GM18507 (cell line): ENCODE data around the gene COX10.

Experiments
- DNase-seq: peaks from one replicate; pipeline ENCODE4 v3.0.0; 2011; ENCODE audit warnings: low read depth; ENCODE audit not compliant: insufficient read length; ENCODE audit errors: extremely low spot score
- FAIRE-seq: peaks from 2 replicates; lab custom pipeline; 2011; peaks lifted over from hg19 to GRCh38; lab: Jason Lieb, UNC

Gene COX10

GRCh38 chr17:14116263-14117024 is 47.1 kb downstream of the COX10 start:
- no peak for DNase-seq
- FAIRE-seq: no peak

- FAIRE-seq (peak; percentile 61), DNase-seq (no peak)
These were observed 49.6 kb downstream of the COX10 start for GRCh38 chr17:14118951-14119350.

- FAIRE-seq (no peak), DNase-seq (no peak)
These were observed 50.2 kb downstream of the COX10 start for GRCh38 chr17:14119546-14119945.

GRCh38 chr17:14121952-14122351 is 52.6 kb downstream of the COX10 start:
- DNase-seq: no peak
- FAIRE-seq: no peak

GRCh38 chr17:14123619-14124278 is 54.4 kb downstream of the COX10 start:
- DNase-seq: no peak
- no peak for FAIRE-seq

- DNase-seq (no peak), FAIRE-seq (no peak)
These were observed 55.5 kb downstream of the COX10 start for GRCh38 chr17:14124854-14125253.

- FAIRE-seq (no peak), DNase-seq (no peak)
These were observed 56.3 kb downstream of the COX10 start for GRCh38 chr17:14125518-14126137.

GRCh38 chr17:14133104-14133503 is 63.8 kb downstream of the COX10 start:
- FAIRE-seq: no peak
- no peak for DNase-seq

GRCh38 chr17:14134456-14134855 is 65.2 kb downstream of the COX10 start:
- FAIRE-seq: no peak
- no peak for DNase-seq

- peak; percentile 39 for FAIRE-seq
- no peak for DNase-seq
These were observed 66.7 kb downstream of the COX10 start for GRCh38 chr17:14135906-14136590.

GRCh38 chr17:14138649-14139048 is 69.3 kb downstream of the COX10 start:
- DNase-seq (no peak), FAIRE-seq (peak; percentile 21)

GRCh38 chr17:14143688-14144087 is 74.4 kb downstream of the COX10 start:
- FAIRE-seq (no peak), DNase-seq (no peak)

- DNase-seq: no peak
These were observed 75.2 kb downstream of the COX10 start for GRCh38 chr17:14144508-14144907.

GRCh38 chr17:14149751-14150150 is 80.4 kb downstream of the COX10 start:
- no peak for FAIRE-seq
- no peak for DNase-seq

More at GRCh38 chr17:14144508-14144907, 75.2 kb downstream of the COX10 start:
- no peak for FAIRE-seq

- FAIRE-seq: no peak
These were observed 81.3 kb downstream of the COX10 start for GRCh38 chr17:14150619-14151018.

GRCh38 chr17:14152721-14153120 is 83.4 kb downstream of the COX10 start:
- FAIRE-seq (no peak), DNase-seq (no peak)

More at GRCh38 chr17:14150619-14151018, 81.3 kb downstream of the COX10 start:
- DNase-seq: no peak

- no peak for DNase-seq
- no peak for FAIRE-seq
These were observed 84.1 kb downstream of the COX10 start for GRCh38 chr17:14153374-14153773.

- DNase-seq (no peak), FAIRE-seq (no peak)
These were observed 87.4 kb downstream of the COX10 start for GRCh38 chr17:14156689-14157088.

GRCh38 chr17:14157822-14158221 is 88.5 kb downstream of the COX10 start:
- no peak for DNase-seq
- no peak for FAIRE-seq

- FAIRE-seq (no peak), DNase-seq (no peak)
These were observed 89.4 kb downstream of the COX10 start for GRCh38 chr17:14158707-14159106.
